H9 (cell line): ENCODE data around the gene ARHGAP24. TPM values are rescaled to one million over a fixed set of nuclear protein-coding genes. Genes with fewer than 3 reads are reported as not detected.

Experiments
- DNase-seq: peaks from one replicate; pipeline ENCODE4 v3.0.0-alpha.2; 2017
- H2AFZ ChIP-seq: one replicate; pipeline ENCODE4 v1.6.1; 2013; ENCODE audit warnings: mild to moderate bottlenecking, low read length, control low read depth, moderate library complexity
- H2AK5ac ChIP-seq: 2 replicates; pipeline ENCODE4 v1.6.1; 2013; ENCODE audit warnings: low read length, control low read depth, mixed read lengths; ENCODE audit not compliant: insufficient read length
- H2BK120ac ChIP-seq: one replicate; pipeline ENCODE4 v1.6.1; 2013; ENCODE audit warnings: low read depth, mild to moderate bottlenecking, low read length, control low read depth, inconsistent platforms; ENCODE audit not compliant: poor library complexity, severe bottlenecking
- H2BK12ac ChIP-seq: 2 replicates; pipeline ENCODE4 v1.6.1; 2013; ENCODE audit warnings: low read length, control low read depth, mixed read lengths, low read depth; ENCODE audit not compliant: insufficient read length
- H2BK15ac ChIP-seq: 2 replicates; pipeline ENCODE4 v1.6.1; 2013; ENCODE audit warnings: low read depth, low read length, control low read depth
- H2BK20ac ChIP-seq: one replicate; pipeline ENCODE4 v1.6.1; 2013; ENCODE audit warnings: low read depth, mild to moderate bottlenecking, low read length, control low read depth, inconsistent platforms; ENCODE audit not compliant: poor library complexity, severe bottlenecking
- H2BK5ac ChIP-seq: 2 replicates; pipeline ENCODE4 v1.6.1; 2013; ENCODE audit warnings: low read length, control low read depth, mixed read lengths; ENCODE audit not compliant: insufficient read length
- H3K14ac ChIP-seq: 2 replicates; pipeline ENCODE4 v1.6.1; 2013; ENCODE audit warnings: low read length, control low read depth; ENCODE audit not compliant: insufficient read depth
- H3K18ac ChIP-seq: 2 replicates; pipeline ENCODE4 v1.6.1; 2013; ENCODE audit warnings: low read depth, mild to moderate bottlenecking, mixed read lengths, low read length, control low read depth; ENCODE audit not compliant: insufficient read length
- H3K23ac ChIP-seq: 2 replicates; pipeline ENCODE4 v1.6.1; 2013; ENCODE audit warnings: low read length, control low read depth, mixed read lengths, low read depth; ENCODE audit not compliant: insufficient read length
- H3K23me2 ChIP-seq: 2 replicates; pipeline ENCODE4 v1.6.1; 2013; ENCODE audit warnings: low read depth, mild to moderate bottlenecking, mixed read lengths, low read length, control low read depth; ENCODE audit not compliant: insufficient read length, poor library complexity, severe bottlenecking
- H3K27ac ChIP-seq: 2 replicates; pipeline ENCODE4 v1.5.1; 2013; ENCODE audit warnings: low read length, control low read depth, mixed read lengths, low read depth; ENCODE audit not compliant: insufficient read length
- H3K27me3 ChIP-seq: 2 replicates; pipeline ENCODE4 v1.6.1; 2013; ENCODE audit warnings: low read length, control low read depth, inconsistent platforms; ENCODE audit not compliant: insufficient read depth
- H3K4ac ChIP-seq: 2 replicates; pipeline ENCODE4 v1.6.1; 2013; ENCODE audit warnings: low read depth, mild to moderate bottlenecking, control low read depth, inconsistent platforms, low read length, moderate library complexity
- H3K4me1 ChIP-seq: 2 replicates; pipeline ENCODE4 v1.6.1; 2013; ENCODE audit warnings: low read length, control low read depth, inconsistent platforms; ENCODE audit not compliant: insufficient read depth
- H3K4me2 ChIP-seq: 2 replicates; pipeline ENCODE4 v1.6.1; 2013; ENCODE audit warnings: low read length, control low read depth, mixed read lengths; ENCODE audit not compliant: insufficient read length, insufficient read depth
- H3K56ac ChIP-seq: 2 replicates; pipeline ENCODE4 v1.6.1; 2013; ENCODE audit warnings: low read depth, mild to moderate bottlenecking, mixed read lengths, low read length, control low read depth; ENCODE audit not compliant: insufficient read length
- H3K79me1 ChIP-seq: 2 replicates; pipeline ENCODE4 v1.6.1; 2013; ENCODE audit warnings: low read depth, mild to moderate bottlenecking, moderate library complexity, low read length, control low read depth, inconsistent platforms; ENCODE audit not compliant: insufficient read depth, poor library complexity, severe bottlenecking
- H3K79me2 ChIP-seq: 2 replicates; pipeline ENCODE4 v1.6.1; 2013; ENCODE audit warnings: low read length, control low read depth, inconsistent platforms; ENCODE audit not compliant: insufficient read depth
- H3K9ac ChIP-seq: 2 replicates; pipeline ENCODE4 v1.6.1; 2013; ENCODE audit warnings: low read length, control low read depth, mixed read lengths; ENCODE audit not compliant: insufficient read length; ENCODE audit errors: extremely low read depth
- H3K9me3 ChIP-seq: one replicate; pipeline ENCODE4 v1.6.1; 2013; ENCODE audit warnings: low read depth, low read length, inconsistent platforms; ENCODE audit not compliant: control insufficient read depth
- H3T11ph ChIP-seq: one replicate; pipeline ENCODE4 v1.6.1; 2013; ENCODE audit warnings: mild to moderate bottlenecking, low read length, control low read depth, inconsistent platforms
- H4K20me1 ChIP-seq: one replicate; pipeline ENCODE4 v1.6.1; 2013; ENCODE audit not compliant: control insufficient read depth, insufficient read length, insufficient read depth
- H4K5ac ChIP-seq: 2 replicates; pipeline ENCODE4 v1.6.1; 2013; ENCODE audit warnings: low read depth, mild to moderate bottlenecking, mixed read lengths, low read length, control low read depth; ENCODE audit not compliant: insufficient read length
- H4K8ac ChIP-seq: replicated peaks from 2 replicates; pipeline ENCODE4 v1.6.1; 2013; ENCODE audit warnings: low read length, control low read depth, mixed read lengths, low read depth; ENCODE audit not compliant: insufficient read length
- H4K91ac ChIP-seq: 2 replicates; pipeline ENCODE4 v1.6.1; 2013; ENCODE audit warnings: low read depth, mild to moderate bottlenecking, moderate library complexity, mixed read lengths, low read length, control low read depth; ENCODE audit not compliant: insufficient read length
- H3K27ac Mint-ChIP-seq, 3 experiments: 2 replicates in 2 of 3; 3 replicates in 1 of 3; pipeline ENCODE4 v1.8.0; 2020 to 2021; ENCODE audit warnings: mixed read lengths in 3 of 3, mild to moderate bottlenecking in 1 of 3, moderate library complexity in 1 of 3
- H3K27me3 Mint-ChIP-seq: 2 replicates; pipeline ENCODE4 v1.8.0; 2021; ENCODE audit warnings: low read depth, mild to moderate bottlenecking, moderate library complexity, mixed read lengths
- H3K36me3 Mint-ChIP-seq, 3 experiments: 2 replicates in 2 of 3; 3 replicates in 1 of 3; pipeline ENCODE4 v1.8.0; 2020 to 2021; ENCODE audit warnings: low read depth in 3 of 3, mixed read lengths in 3 of 3; ENCODE audit not compliant: insufficient read depth in 1 of 3
- H3K4me1 Mint-ChIP-seq, 2 experiments: 2 replicates each; pipeline ENCODE4 v1.8.0; 2020; ENCODE audit warnings: mixed read lengths in 2 of 2
- H3K4me3 Mint-ChIP-seq, 2 experiments: 2 replicates in 1 of 2; 3 replicates in 1 of 2; pipeline ENCODE4 v1.8.0; 2020 to 2021; ENCODE audit warnings: mild to moderate bottlenecking in 2 of 2, mixed read lengths in 2 of 2, moderate library complexity in 1 of 2
- H3K9me3 Mint-ChIP-seq, 2 experiments: 2 replicates in 1 of 2; 3 replicates in 1 of 2; pipeline ENCODE4 v1.8.0; 2020; ENCODE audit warnings: mild to moderate bottlenecking in 2 of 2, mixed read lengths in 2 of 2, moderate library complexity in 1 of 2
- CTCF ChIP-seq: fragments of 200-600 bp; sonication (generic); conservative IDR thresholded peaks from 3 replicates; pipeline ENCODE4 v1.8.0; 2021; ENCODE audit warnings: antibody characterized with exemption, mild to moderate bottlenecking
- WGBS: extraction: QIAGEN DNeasy Blood & Tissue Kit; methylation state at CpG from one replicate; pipeline ENCODE4 v1.1.7; 2013; ENCODE audit warnings: missing lambda C conversion rate, low lambda C conversion rate, mixed read lengths; ENCODE audit not compliant: insufficient read length; ENCODE audit errors: extremely low coverage; 5-methylcytosine and 5-hydroxymethylcytosine counted together
- total RNA-seq: library from RNA; stranded (reverse); gene quantifications from 2 replicates; pipeline ENCODE4 v1.2.1, GENCODE V29; 2021

The ARHGAP24 gene
- total RNA-seq, 1 experiment from 2014 or later: 0.37 TPM

- Histone ChIP-seq H3K9ac (no peak overlapping the region), H3K9me3 (no peaks in the 10 kb centered on the region), H4K8ac (no peak overlapping the region), H3K23me2 (no peaks in the 10 kb centered on the region), H3K56ac (no peak overlapping the region), H3T11ph (no peak overlapping the region), H4K91ac (no peak overlapping the region), H3K14ac (no peak overlapping the region), H3K18ac (no peak overlapping the region), H2BK15ac (no peak overlapping the region), H2BK5ac (no peak overlapping the region), H4K5ac (no peak overlapping the region), H2BK12ac (no peak overlapping the region), H4K20me1 (no peaks in the 10 kb centered on the region), H3K27me3 (no peaks in the 10 kb centered on the region), H3K4ac (no peak overlapping the region), H3K79me2 (no peaks in the 10 kb centered on the region), H2BK120ac (no peak overlapping the region), H3K23ac (no peak overlapping the region), H3K4me1 (no peaks in the 10 kb centered on the region), H2AFZ (no peak overlapping the region), H2BK20ac (no peak overlapping the region), H3K27ac (no peak overlapping the region), H2AK5ac (no peak overlapping the region), H3K79me1 (no peaks in the 10 kb centered on the region), H3K4me2 (no peak overlapping the region)
- no peak for DNase-seq
- H3K4me1 Mint-ChIP-seq: no peaks in the 10 kb centered on the region
- no peak for TF ChIP-seq CTCF
- no peak overlapping the region for H3K4me3 Mint-ChIP-seq
- WGBS: no CpG with 5 or more reads among the region's 1 CpG
- H3K27me3 Mint-ChIP-seq: no peaks in the 10 kb centered on the region
- H3K9me3 Mint-ChIP-seq: no peaks in the 10 kb centered on the region
- H3K27ac Mint-ChIP-seq: no peak overlapping the region
- no peaks in the 10 kb centered on the region for H3K36me3 Mint-ChIP-seq
Measured at GRCh38 chr4:85732124-85732523, 257.2 kb downstream of the ARHGAP24 start.
